Stimulated activated CD4-positive, alpha-beta T cell treated with anti-CD3 and anti-CD28 coated beads, TNF-alpha, amount 100 ng/mL, for 48 hours (primary cell): ENCODE measurements around the gene DCDC2.
"Not testable (repeated sequence)": the region's sequence is repeated elsewhere in the genome, so short reads cannot be mapped to it uniquely, and the experiment has no call there.

ENCODE experiments used
- DNase-seq, 3 donors: peaks; one replicate each; pipeline ENCODE4 v3.0.0-alpha.2; 2020; ENCODE audit warnings: low read depth in 3 of 3

DCDC2 gene

DNA sequence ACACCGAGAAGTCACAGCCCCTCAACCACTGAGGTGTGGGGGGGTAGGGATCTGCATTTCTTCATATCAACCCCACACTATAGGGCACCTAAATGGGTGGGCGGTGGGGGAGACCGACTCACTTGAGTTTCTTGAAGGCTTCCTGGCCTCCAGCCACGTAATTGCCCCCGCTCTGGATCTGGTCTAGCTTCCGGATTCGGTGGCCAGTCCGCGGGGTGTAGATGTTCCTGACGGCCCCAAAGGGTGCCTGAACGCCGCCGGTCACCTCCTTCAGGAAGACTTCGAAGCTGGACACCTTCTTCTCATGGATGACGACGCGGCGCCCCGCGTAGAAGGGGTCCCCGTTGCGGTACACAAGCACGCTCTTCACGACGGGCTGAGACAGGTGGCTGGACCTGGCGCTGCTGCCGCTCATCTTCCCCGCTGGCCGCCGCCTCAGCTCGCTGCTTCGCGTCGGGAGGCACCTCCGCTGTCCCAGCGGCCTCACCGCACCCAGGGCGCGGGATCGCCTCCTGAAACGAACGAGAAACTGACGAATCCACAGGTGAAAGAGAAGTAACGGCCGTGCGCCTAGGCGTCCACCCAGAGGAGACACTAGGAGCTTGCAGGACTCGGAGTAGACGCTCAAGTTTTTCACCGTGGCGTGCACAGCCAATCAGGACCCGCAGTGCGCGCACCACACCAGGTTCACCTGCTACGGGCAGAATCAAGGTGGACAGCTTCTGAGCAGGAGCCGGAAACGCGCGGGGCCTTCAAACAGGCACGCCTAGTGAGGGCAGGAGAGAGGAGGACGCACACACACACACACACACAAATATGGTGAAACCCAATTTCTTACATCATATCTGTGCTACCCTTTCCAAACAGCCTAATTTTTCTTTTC is at the start of gene DCDC2:
Gene DCDC2, minus strand, starts transcription at position 724 of the 883 bp plus-strand sequence. Its CDS starts 309 bp downstream, at position 415.
- DNase-seq: no peak

DNA sequence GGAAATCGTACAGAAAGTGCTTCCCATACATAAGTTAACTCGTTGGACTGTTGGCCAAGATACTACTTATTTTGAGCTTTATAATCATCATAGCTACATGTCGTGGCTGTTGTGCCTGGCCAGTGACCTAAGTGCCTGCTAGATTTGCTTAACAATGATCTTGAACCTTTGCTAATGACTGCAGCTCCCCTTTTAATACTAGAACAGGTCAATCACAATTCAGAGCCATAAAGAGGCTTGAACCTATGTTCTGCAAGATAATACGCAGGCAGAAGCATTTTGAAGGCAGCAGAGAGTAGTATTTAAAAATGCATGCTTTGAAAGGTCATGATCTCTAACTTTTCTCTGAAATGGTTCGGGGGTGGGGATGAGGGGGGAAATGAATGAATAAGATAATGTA is 47.4 kb upstream of the DCDC2 start:
- no peak for DNase-seq

DNA sequence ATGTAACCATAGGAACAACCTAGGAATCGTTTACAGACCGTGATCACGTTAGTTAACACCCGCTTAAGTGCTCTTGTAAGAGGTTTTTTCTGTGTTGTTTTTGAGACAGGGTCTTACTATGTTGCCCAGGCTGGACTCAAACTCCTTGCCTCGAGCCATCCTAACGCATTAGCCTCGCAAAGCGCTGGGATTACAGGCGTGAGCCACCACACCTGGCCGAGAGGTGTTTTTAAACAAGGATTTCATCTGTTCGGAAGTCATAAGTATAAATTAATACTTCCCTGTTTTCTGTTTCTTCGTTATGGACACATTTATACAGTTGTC is 45.6 kb upstream of the DCDC2 start:
- DNase-seq: no peak

DNA sequence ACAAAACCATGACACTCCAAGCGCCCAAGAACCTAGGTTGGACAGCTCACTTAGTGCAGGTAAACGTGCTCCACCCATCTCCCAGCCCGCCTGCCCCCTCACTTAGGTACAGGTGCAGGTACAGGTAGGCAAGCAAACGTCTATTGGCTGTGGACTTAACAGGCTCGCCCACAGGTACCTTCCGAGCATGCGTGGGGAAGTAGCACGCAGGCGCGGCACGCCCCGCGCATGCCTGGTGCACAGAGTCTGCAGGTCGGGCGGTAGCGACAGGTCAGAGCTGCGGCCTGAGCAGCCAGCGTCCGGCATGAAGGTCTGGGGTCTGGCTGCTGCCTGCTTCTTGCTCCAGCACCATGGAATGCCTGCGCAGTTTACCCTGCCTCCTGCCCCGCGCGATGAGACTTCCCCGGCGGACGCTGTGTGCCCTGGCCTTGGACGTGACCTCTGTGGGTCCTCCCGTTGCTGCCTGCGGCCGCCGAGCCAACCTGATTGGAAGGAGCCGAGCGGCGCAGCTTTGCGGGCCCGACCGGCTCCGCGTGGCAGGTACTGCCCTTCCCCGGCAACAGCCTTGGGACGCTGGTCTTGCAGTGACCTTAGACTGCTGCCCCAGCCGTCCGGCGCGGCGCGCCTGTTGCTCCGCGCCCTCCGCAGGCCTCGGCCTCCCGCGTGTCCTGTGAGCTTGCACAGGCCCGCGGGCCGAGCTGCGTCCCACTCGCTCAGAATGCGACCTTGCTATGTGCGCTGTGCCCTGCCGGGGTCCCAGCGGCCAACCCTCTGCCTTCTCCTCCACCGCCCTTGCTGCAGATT is 45.0 kb upstream of the DCDC2 start, which contains the start of gene MRS2:
Gene MRS2, plus strand, starts transcription at position 240 of the 804 bp plus-strand sequence. Its CDS starts 111 bp downstream, at position 351.
- peak; percentile 52 to 70 (median 64) for DNase-seq

DNA sequence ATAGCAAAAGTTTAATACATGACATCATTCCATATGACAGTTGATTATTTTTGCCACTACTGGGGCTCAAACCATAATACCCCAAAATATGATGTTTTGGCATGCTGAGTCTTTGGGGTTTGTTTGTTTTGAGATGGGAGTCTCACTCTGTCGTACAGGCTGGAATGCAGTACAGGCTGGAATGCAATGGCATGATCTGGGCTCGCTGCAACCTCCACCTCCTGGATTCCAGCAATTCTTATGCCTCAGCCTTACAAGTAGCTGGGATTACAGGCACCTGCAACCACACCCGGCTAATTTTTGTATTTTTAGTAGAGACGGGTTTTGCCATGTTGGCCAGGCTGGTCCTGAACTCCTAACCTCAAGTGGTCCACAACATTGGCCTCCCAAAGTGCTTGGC is 43.6 kb upstream of the DCDC2 start:
- DNase-seq: no peak

DNA sequence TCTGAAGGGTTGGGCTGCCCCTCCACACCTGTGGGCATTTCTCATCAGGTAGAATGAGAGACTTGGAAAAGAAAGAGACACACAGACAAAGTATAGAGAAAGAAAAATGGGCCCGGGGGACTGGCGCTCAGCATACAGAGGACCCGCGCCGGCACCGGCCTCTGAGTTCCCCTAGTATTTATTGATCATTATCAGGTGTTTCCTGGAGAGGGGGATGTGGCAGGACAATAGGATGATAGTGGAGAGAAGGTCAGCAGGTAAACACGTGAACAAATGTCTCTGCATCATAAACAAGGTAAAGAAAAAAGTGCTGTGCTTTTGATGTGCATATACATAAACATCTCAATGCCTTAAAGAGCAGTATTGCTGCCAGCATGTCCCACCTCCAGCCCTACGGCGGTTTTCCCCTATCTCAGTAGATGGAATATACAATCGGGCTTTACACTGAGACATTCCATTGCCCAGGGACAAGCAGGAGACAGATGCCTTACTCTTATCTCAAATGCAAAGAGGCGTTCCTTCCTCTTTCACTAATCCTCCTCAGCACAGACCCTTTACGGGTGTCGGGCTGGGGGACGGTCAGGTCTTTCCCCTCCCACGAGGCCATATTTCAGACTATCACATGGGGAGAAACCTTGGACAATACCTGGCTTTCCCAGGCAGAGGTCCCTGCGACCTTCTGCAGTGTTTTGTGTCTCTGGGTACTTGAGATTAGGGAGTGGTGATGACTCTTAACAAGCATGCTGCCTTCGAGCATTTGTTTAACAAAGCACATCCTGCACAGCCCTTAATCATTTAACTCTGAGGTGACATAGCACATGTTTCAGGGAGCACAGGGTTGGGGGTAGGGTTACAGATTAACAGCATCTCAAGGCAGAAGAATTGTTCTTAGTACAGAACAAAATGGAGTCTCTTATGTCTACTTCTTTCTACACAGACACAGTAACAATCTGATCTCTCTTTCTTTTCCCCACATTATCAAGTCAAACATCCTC is 42.5 kb upstream of the DCDC2 start:
- DNase-seq: not testable (repeated sequence)

DNA sequence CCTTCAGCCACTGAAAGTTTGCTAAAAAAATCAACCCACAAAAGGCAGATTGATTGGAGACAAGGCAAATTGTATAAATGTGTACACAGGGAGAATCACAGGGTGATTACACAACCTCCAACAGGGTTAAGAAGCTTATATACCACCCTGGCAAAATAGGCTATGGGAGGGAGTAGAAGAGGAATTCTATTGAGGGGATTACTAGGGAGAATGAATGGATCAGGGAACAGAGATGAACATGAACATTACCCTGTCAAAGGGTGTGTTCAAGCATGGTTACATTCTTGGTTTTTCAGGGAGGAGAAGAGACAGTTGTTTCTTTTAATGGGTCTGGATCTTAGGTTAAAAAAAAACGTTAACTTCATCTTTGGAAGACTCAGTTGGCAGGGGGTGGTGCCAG is 39.8 kb upstream of the DCDC2 start:
- no peak for DNase-seq

DNA sequence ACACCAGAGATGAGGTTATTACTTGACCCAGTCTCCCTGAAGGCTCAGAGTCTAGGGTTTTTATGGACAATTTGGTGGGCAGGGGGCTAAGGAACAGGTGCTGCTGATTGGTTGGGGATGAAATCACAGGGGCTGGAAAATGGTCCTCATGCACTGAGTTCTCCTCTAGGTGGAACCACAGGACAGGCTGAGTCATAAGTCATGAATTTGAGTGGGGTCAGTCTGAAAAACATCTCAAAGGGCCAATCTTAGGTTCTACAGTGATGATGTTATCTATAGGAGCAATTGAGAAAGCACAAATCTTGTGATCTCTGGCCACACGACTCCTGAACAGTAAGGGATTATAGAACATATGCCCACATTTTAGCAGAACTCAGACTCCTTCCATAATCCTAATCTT is 39.0 kb upstream of the DCDC2 start:
- no peak for DNase-seq

DNA sequence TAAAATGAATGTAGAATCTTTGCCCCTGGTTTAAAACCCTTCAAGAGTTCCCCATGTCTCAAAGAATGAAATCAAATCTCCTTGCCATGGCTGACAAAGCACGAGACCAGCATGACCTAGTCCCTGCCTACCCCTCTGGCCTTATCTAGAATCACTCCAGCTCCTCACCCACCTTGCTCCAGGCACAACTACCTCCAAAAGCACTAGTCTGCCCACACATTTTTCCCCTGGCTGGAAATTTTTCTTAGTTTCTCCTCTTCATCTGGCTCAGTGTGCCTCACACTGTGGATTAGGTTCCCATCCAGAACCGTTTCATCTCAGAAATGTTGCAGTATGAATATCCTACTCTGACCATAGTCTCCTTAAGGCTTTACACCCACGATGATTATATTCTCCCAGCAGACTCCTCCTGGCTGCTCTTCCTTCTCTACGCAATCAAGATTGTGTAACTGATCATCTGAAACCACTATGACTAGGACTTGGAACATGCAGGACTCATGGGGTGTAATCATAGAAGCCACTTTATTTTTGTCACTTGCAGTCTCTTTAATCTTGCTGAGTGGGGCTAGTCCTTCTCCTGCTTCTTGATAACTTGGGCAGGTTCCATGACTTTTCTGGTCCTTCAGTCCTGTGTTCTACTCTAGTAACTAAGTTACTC is 37.0 kb upstream of the DCDC2 start:
- no peak for DNase-seq

DNA sequence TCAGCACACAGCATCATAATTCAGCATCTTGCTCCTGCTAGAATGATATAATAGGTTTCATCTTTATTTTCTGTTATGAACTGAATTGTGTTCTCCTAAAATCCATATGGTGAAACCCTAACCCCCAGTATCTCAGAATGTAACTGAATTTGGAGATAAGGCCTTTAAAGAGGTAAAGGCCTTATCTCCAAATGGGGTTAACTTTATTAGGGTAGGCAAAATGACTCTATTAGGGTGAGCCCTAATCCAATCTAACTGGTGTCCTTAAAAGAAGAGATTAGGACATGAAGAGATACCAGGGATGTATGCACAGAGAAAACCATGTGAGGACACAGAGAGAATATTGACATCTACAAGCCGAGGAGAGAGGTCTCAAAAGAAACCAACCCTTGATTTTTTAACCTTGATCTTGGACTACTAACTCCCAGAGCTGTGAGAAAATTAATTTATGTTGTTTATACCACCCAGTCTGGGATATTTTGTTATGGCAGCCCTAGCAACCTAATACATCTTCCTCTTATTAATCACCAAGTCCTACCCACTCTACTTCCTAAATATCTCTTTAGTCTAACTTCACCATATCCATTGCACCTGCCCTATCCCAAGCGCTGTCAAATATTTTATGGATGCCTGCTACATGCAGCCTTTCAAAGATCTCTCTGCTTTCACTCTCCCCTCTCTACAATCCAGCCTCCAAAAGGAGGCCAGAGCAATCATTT is 36.4 kb upstream of the DCDC2 start:
- no peak for DNase-seq

DNA sequence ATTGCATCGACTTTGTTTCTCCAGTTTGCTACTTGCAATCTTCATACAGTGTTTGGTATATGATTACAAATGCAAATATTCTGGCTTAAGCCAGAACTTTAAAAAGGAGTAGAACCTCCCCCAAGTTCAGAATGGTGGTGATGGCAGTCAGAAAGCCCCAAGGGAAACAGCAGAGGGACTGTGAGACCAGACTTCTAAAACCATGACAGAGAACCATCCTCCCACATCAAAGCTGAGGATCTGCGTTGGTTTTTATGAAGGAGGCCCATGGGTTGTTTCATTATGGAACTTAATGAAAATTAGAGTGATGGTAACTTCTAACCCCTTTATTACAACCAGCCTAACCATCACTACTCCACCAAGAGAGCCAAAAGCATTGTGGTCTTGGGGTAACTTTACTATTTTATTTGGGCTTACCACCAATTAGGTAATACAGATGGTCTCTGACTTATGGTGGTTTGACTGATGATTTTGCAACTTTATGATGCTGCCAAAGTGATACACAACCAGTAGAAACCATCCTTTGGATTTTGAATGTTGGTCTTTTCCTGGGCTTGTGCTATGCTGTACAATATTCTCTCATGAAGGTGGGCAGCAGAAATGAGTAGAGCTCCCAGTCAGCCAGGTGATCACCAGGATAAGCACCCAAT is 34.0 kb upstream of the DCDC2 start:
- DNase-seq: no peak

DNA sequence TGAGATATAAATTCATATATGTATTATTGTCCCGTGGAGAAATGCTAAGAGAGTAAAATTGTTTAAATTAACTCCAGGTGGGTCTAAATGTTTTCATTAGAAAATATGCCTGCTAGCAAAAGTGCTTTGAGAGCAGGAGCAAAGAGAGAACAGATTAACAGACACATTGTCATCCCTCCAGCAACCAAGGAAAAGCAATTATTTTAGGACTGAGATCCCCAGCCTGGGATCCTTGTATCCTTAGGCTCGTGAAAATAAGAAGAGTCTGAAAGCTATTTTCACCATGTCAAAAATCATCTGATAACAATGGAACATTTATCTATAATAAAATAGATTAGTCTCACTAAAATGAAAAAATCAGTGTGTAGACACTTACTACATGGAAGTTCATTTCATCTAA is 33.3 kb upstream of the DCDC2 start:
- no peak for DNase-seq

DNA sequence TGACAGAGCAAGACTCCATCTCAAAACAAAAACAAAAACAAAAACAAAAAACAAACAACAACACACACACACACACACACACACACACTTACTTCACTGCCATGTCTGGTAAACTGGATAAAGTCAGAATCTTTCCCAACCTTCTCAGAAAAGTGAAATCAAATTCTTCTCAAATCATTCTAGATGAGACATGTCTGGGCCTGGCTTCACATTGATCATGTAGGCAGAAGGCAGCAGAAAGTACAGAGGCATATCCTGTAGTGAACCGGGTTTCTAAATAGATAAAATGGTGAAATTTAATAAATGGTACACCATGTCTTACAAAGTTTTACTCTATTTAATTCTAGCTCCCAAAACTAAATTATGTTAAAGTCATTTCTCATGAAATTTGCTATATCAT is 30.0 kb upstream of the DCDC2 start:
- no peak for DNase-seq

DNA sequence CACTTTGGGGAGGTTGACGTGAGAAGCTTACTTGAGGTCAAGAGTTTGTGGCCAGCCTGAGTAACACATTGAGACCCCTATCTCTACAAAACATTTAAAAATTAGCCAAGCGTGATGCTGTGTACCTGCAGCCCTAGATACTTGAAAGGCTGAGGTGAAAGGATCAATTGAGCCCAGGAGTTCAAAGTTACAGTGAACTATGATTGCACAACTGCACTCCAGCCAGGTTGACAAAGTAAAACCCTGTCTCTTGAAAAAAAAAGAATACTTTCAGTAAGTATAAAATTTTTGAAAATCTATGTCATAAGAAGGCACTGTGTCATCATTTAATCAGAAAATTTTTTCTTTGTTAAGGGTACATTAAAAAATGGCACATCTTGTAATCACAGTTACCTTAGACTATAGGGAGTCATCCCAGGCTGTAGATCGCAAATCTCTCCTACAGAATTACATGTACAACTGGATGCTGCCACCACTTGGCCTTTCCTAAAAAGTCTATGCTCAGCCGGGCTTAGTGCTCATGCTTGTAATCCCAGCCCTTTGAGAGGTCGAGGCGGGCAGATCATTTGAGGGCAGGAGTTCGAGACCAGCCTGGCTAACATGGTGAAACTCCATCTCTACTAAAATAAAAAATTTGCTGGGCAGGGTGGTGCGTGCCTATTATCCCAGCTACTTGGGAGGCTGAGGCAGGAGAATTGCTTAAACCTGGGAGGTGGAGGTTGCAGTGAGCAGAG is 27.8 kb upstream of the DCDC2 start:
- DNase-seq: no peak

DNA sequence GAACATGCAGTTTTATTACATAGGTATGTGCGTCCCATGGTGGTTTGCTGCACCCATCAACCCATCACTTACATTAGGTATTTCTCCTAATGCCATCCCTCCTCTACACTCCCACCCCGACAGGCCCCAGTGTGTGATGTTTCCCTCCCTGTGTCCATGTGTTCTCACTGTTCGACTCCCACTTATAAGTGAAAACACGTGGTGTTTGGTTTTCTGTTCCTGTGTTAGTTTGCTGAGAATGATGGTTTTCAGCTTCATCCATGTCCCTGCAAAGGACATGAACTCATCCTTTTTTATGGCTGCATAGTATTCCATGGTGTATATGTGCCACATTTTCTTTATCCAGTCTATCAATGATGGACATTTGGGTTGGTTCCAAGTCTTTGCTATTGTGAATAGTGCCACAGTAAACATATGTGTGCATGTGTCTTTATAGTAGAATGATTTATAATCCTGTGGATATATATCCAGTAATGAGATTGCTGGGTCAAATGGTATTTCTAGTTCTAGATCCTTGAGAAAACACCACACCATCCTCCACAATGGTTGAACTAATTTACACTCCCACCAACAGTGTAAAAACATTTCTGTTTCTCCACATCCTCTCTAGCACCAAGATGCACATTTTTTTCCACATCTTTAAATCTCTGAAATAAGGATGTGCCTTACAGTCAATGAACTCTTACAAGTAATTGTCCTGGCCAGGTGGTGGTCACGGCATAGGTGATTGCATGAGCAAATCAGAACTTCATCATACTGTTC is 26.7 kb upstream of the DCDC2 start:
- not testable (repeated sequence) for DNase-seq

DNA sequence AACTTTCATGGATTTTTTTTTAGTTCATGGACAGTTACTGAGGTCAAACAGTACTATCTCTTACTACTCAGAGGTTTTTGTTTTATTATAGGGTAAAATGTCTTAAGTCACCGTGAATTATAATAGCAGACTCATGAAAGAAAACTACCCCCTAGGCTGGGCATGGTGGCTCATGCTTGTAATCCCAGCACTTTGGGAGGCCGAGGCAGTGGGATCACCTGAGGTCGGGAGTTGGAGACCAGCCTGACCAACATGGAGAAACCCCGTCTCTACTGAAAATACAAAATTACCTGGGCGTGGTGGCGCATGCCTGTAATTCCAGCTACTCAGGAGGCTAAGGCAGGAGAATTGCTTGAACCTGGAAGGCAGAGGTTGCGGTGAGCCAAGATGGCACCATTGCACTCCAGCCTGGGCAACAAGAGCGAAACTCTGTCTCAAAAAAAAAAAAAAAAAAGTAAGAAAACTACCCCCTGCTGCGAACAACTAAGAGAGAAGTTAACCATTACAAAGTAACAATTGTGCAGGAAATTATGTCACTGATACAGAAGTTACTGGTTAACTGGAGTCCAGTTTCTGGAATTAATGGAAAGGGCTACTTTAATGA is 25.1 kb upstream of the DCDC2 start:
- not testable (repeated sequence) for DNase-seq

DNA sequence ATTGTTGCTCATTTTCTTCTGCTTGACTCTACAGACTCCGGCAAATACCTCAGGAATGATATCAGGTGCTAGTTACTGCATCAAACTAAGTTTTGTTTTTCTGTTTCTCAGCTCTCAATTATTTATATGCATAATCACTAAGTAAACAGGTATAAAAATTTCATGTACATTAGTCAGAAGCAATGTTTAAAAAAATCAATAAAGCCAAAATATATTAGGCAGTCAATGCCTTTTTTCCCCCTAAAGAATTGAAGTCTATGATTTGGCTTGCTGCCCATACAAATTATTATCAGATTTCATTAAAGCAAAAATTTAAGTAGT is 24.3 kb upstream of the DCDC2 start:
- DNase-seq: no peak
